ENCODE results near the gene GPC6. TPM values are rescaled to one million over a fixed set of nuclear protein-coding genes. Genes with fewer than 3 reads are reported as not detected.

GPC6 gene
- total and polyA plus RNA-seq, 9 of the 15 experiments (the other 6 are each of a cell fraction or from before 2014, with no cell fraction given), result under 0.01 to 0.20 (median 0.01) TPM; not detected in 4

- no peak for ATAC-seq
- Histone ChIP-seq H3K27me3 (ENCODE audit: control insufficient read depth in 2 of 2, insufficient read depth in 2 of 2, low read length in 2 of 2) (no peaks in the 10 kb centered on the region), H3K9ac (ENCODE audit: insufficient read depth in 1 of 2, low read depth in 2 of 2, low read length in 2 of 2) (no peak overlapping the region), H3K4me2 (ENCODE audit: insufficient read depth, low read length) (no peak overlapping the region), H3K79me2 (ENCODE audit: control insufficient read depth, insufficient read depth, low read length) (no peaks in the 10 kb centered on the region), H4K20me1 (replicated peaks; ENCODE audit: control insufficient read depth, insufficient read depth, low read length) (no peaks in the 10 kb centered on the region), H3K27ac (ENCODE audit: extremely low read depth, low read depth, low read length) (no peak overlapping the region), H2AFZ (ENCODE audit: low read depth, low read length) (no peak overlapping the region), H3K4me1 (replicated peaks in 1 of 2; ENCODE audit: control insufficient read depth in 2 of 2, insufficient read depth in 2 of 2, low read length in 2 of 2) (no peaks in the 10 kb centered on the region), H3K9me1 (ENCODE audit: control insufficient read depth, insufficient read depth, low read length) (no peaks in the 10 kb centered on the region), H3K36me3 (ENCODE audit: control insufficient read depth, insufficient read depth, low read length) (no peaks in the 10 kb centered on the region), H3K9me3 (replicated peaks; ENCODE audit: control insufficient read depth, insufficient read depth, low read depth, low read length) (no peaks in the 10 kb centered on the region), H3K4me3 (no peak overlapping the region)
- no peak for DNase-seq (ENCODE audit: extremely low read depth in 1 of 4, low spot score in 3 of 4)
- in situ Hi-C loops (cut with MboI), result no loop called here
- no peak for FAIRE-seq
- ChIA-PET POLR2A (no interaction called here), CTCF (ENCODE audit: low intra/inter-chr PET ratio) (no interaction called here)
- no TSS peak for BruUV-seq (replicated peaks)
- no peak for TF ChIP-seq MTF1 (CRISPR knock-in tag; IDR thresholded peaks at IDR 0.05; ENCODE audit: borderline replicate concordance)
- TF ChIP-seq ZNF354B (CRISPR knock-in tag; IDR thresholded peaks at IDR 0.05), result no peak
- no peak for TF ChIP-seq ZNF780A (CRISPR knock-in tag; IDR thresholded peaks at IDR 0.05)
- no peak for TF ChIP-seq JUNB (CRISPR knock-in tag; conservative IDR thresholded peaks at IDR 0.05)
- TF ChIP-seq NCOA2 (IDR thresholded peaks at IDR 0.05; ENCODE audit: partially characterized antibody in 2 of 2), result no peak
- TF ChIP-seq KHSRP (IDR thresholded peaks at IDR 0.05), result no peak
- intact Hi-C loops (cut with micrococcal nuclease), result no loop called here
Observed at GRCh38 chr13:93857126-93857525, 630.5 kb downstream of the GPC6 start.

- H3K4me3 ChIP-seq, result no peak overlapping the region
- WGBS (ENCODE audit: insufficient coverage, low coverage, missing lambda C conversion rate), result 0% methylated on average over 2 of the region's 2 CpGs
- TF ChIP-seq ZNF551 (CRISPR knock-in tag; IDR thresholded peaks at IDR 0.05) (no peak), MBD2 (IDR thresholded peaks at IDR 0.05; ENCODE audit: borderline replicate concordance, low read depth) (no peak)
- H3K27me3 ChIP-seq (ENCODE audit: control insufficient read depth in 2 of 2, insufficient read depth in 2 of 2, low read length in 2 of 2), result no peaks in the 10 kb centered on the region
- no peak overlapping the region for H3K4me2 ChIP-seq (ENCODE audit: insufficient read depth, low read length)
- ATAC-seq (no peak), DNase-seq (ENCODE audit: extremely low read depth in 1 of 4, low spot score in 3 of 4) (no peak), FAIRE-seq (no peak)
- no peak overlapping the region for H3K9ac ChIP-seq (ENCODE audit: insufficient read depth in 1 of 2, low read depth in 2 of 2, low read length in 2 of 2)
- BruUV-seq (replicated peaks), result no TSS peak
- no peaks in the 10 kb centered on the region for H3K36me3 ChIP-seq (ENCODE audit: control insufficient read depth, insufficient read depth, low read length)
- H3K4me1 ChIP-seq (replicated peaks in 1 of 2; ENCODE audit: control insufficient read depth in 2 of 2, insufficient read depth in 2 of 2, low read length in 2 of 2), result no peaks in the 10 kb centered on the region
- H3K9me1 ChIP-seq (ENCODE audit: control insufficient read depth, insufficient read depth, low read length), result no peaks in the 10 kb centered on the region
- no peaks in the 10 kb centered on the region for H3K79me2 ChIP-seq (ENCODE audit: control insufficient read depth, insufficient read depth, low read length)
- no peaks in the 10 kb centered on the region for H4K20me1 ChIP-seq (replicated peaks; ENCODE audit: control insufficient read depth, insufficient read depth, low read length)
- H3K9me3 ChIP-seq (replicated peaks; ENCODE audit: control insufficient read depth, insufficient read depth, low read depth, low read length), result no peaks in the 10 kb centered on the region
- in situ Hi-C loops (cut with MboI), result no loop called here
- ChIA-PET CTCF (ENCODE audit: low intra/inter-chr PET ratio) (no interaction called here), POLR2A (no interaction called here)
- H2AFZ ChIP-seq (ENCODE audit: low read depth, low read length), result no peak overlapping the region
- intact Hi-C loops (cut with micrococcal nuclease), result no loop called here
- no peak overlapping the region for H3K27ac ChIP-seq (ENCODE audit: extremely low read depth, low read depth, low read length)
Observed at GRCh38 chr13:93859716-93860115, 633.1 kb downstream of the GPC6 start.
